ENCODE data around the gene FASTKD3.

FASTKD3 gene

DNA sequence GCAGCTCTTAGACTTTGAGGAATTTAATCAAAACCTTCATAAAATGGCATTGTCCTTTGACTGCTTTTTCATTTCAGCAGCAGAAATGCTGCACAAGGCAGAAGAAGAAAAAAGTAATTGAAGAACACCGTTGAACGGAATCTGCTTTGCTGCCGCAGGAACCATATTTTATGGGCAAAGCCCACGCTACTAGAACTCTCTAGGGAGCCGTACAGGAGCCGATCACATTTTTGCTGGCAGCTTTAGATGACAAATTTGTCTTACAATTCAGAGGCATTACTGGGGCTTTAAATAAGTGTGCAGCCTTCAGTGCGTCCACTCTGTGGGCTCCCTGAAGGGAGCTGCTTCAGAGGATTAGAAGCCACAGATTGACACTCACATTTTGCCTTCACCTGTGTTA is 23.3 kb downstream of the FASTKD3 start:
- Mint-ChIP-seq H3K27ac (no peak overlapping the region), H3K9me3 (no peaks in the 10 kb centered on the region), H3K4me1 (peaks cover 9% of the 10 kb centered on the region), H3K27me3 (ENCODE audit: low read depth) (peaks cover 41% of the 10 kb centered on the region), H3K36me3 (ENCODE audit: low read depth) (peaks cover 3% of the 10 kb centered on the region), H3K4me3 (no peak overlapping the region)
- TF ChIP-seq, protein P1, sequence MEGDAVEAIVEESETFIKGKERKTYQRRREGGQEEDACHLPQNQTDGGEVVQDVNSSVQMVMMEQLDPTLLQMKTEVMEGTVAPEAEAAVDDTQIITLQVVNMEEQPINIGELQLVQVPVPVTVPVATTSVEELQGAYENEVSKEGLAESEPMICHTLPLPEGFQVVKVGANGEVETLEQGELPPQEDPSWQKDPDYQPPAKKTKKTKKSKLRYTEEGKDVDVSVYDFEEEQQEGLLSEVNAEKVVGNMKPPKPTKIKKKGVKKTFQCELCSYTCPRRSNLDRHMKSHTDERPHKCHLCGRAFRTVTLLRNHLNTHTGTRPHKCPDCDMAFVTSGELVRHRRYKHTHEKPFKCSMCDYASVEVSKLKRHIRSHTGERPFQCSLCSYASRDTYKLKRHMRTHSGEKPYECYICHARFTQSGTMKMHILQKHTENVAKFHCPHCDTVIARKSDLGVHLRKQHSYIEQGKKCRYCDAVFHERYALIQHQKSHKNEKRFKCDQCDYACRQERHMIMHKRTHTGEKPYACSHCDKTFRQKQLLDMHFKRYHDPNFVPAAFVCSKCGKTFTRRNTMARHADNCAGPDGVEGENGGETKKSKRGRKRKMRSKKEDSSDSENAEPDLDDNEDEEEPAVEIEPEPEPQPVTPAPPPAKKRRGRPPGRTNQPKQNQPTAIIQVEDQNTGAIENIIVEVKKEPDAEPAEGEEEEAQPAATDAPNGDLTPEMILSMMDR (IDR thresholded peaks at IDR 0.05; ENCODE audit: unreplicated experiment in 3 of 3) = no peak

DNA sequence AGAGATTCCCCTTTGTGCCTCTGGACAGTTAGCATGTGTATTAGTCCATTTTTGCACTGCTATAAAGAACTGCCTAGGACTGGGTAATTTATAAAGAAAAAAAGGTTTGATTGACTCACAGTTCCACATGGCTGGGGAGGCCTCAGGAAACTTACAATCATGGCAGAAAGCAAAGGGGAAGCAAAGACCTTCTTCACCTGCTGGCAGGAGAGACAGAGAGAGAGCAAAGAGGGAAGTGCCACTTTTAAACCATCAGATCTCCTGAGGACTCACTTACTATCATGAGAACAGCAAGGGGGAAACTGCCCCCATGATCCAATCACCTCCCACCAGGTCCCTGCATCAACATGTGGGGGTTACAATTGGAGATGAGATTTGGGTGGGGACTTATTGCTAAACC is 23.9 kb downstream of the FASTKD3 start:
- Mint-ChIP-seq H3K36me3 (ENCODE audit: low read depth) (peaks cover 4% of the 10 kb centered on the region), H3K27ac (no peak overlapping the region), H3K27me3 (ENCODE audit: low read depth) (peaks cover 42% of the 10 kb centered on the region), H3K9me3 (no peaks in the 10 kb centered on the region), H3K4me1 (peaks cover 9% of the 10 kb centered on the region), H3K4me3 (no peak overlapping the region)
- TF ChIP-seq, protein P1 (IDR thresholded peaks at IDR 0.05; ENCODE audit: unreplicated experiment in 3 of 3) = no peak

DNA sequence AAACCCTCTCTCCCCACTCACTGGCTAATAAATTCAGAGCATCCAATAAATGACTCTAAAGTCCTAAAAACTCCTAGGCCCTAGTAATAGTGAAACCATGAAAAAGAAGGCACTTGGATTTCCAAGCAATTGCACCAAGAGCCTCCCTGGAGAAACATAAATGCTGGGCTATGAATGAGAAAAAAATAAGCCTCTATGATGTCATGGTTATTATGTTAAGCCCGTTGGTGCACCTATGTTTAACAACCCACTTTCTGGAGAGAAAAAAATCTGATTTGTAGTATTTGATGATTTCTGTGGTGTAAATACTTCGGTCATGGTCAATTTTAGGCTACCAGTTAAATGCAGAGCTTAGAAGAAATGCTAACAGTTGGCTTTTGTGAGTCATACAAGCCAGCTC is 26.3 kb downstream of the FASTKD3 start:
- Mint-ChIP-seq H3K9me3 (no peaks in the 10 kb centered on the region), H3K36me3 (ENCODE audit: low read depth) (peaks cover 4% of the 10 kb centered on the region), H3K27ac (no peak overlapping the region), H3K27me3 (ENCODE audit: low read depth) (peaks cover 29% of the 10 kb centered on the region), H3K4me1 (peaks cover 10% of the 10 kb centered on the region), H3K4me3 (no peak overlapping the region)
- TF ChIP-seq, protein P1 (IDR thresholded peaks at IDR 0.05; ENCODE audit: unreplicated experiment in 3 of 3) = no peak

DNA sequence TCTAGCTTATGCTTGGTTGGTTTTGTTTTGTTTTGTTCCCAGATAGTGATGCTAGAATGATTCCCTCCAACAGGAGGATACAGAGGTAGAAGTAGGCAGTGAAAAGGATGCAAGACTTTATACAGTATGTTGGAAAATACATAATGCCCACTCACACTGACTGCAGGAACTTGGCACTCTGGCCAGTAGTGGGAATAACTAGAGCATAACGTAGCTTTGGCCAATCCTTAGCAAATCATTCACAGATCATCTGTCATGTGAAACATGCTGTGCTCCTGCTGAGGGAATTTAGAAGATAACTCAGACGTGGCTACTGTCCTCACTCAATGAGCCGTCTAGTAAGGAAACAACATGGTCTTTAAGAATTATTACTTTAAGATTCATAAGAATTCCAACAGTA is 31.4 kb downstream of the FASTKD3 start:
- peaks cover 4% of the 10 kb centered on the region for H3K36me3 Mint-ChIP-seq (ENCODE audit: low read depth)
- peaks cover 10% of the 10 kb centered on the region for H3K4me1 Mint-ChIP-seq
- TF ChIP-seq, protein P1 (IDR thresholded peaks at IDR 0.05; ENCODE audit: unreplicated experiment in 3 of 3) = no peak
- peaks cover 3% of the 10 kb centered on the region for H3K27me3 Mint-ChIP-seq (ENCODE audit: low read depth)
- H3K4me3 Mint-ChIP-seq = no peak overlapping the region
- H3K27ac Mint-ChIP-seq = peak overlapping the region; percentile 50 to 67 (median 59)
- no peaks in the 10 kb centered on the region for H3K9me3 Mint-ChIP-seq

DNA sequence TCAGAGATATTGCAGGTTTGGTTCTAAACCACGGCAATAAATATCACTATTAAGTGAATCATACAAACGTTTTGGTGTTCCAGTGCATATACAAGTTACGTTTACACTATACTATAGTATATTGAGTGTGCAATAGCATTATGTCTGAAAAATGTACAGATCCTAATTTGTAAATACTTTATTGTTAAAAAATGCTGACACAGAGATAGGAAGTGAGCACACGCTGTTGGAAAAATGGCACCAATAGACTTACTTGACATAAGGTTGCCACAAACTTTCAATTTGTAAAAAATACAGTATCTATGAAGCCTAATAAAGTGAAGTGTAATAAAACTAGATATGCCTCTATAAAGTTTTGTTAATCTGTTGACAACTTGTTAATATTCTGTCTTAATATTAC is 33.8 kb downstream of the FASTKD3 start:
- Mint-ChIP-seq H3K4me1 (peaks cover 10% of the 10 kb centered on the region), H3K27ac (no peak overlapping the region), H3K27me3 (ENCODE audit: low read depth) (peaks cover under 1% of the 10 kb centered on the region), H3K36me3 (ENCODE audit: low read depth) (no peaks in the 10 kb centered on the region), H3K4me3 (no peak overlapping the region), H3K9me3 (no peaks in the 10 kb centered on the region)
- TF ChIP-seq, protein P1 (IDR thresholded peaks at IDR 0.05; ENCODE audit: unreplicated experiment in 3 of 3) = no peak

DNA sequence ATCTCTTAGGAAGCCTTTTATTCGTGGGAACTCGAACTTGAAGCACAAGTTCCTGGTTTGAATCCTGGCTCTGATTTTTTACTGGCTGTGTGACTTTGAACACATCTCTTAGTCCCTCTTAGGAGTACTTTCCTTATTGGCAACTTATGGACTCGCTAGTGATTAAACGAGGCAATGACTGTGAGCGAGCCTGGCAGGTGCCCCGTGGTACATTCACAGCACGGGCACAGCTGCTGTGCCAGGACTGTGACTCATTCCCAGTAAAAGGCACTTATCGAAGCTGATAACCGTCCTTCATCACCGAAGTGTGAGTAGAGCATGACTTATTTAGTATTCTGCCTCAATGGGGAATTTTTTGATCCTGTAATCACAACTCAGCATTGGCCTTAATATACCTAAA is 40.6 kb downstream of the FASTKD3 start:
- no peaks in the 10 kb centered on the region for H3K9me3 Mint-ChIP-seq
- H3K4me3 Mint-ChIP-seq = no peak overlapping the region
- no peaks in the 10 kb centered on the region for H3K4me1 Mint-ChIP-seq
- H3K27me3 Mint-ChIP-seq (ENCODE audit: low read depth) = peaks cover 9% of the 10 kb centered on the region
- TF ChIP-seq, protein P1 (IDR thresholded peaks at IDR 0.05; ENCODE audit: unreplicated experiment in 3 of 3) = no peak
- H3K36me3 Mint-ChIP-seq (ENCODE audit: low read depth) = peaks cover 12% of the 10 kb centered on the region
- no peak overlapping the region for H3K27ac Mint-ChIP-seq
